Nephron (organoid): Measurements from ENCODE around the gene LCLAT1.

ENCODE experiments used
- H3K27ac Mint-ChIP-seq, 3 experiments: 2 replicates each; pipeline ENCODE4 v1.8.0; 2020; ENCODE audit warnings: mixed read lengths in 3 of 3, mild to moderate bottlenecking in 2 of 3, moderate library complexity in 1 of 3
- H3K27me3 Mint-ChIP-seq: 2 replicates; pipeline ENCODE4 v1.8.0; 2021; ENCODE audit warnings: low read depth, mild to moderate bottlenecking, moderate library complexity, mixed read lengths
- H3K36me3 Mint-ChIP-seq: 2 replicates; pipeline ENCODE4 v1.8.0; 2020; ENCODE audit warnings: low read depth, mixed read lengths
- H3K4me1 Mint-ChIP-seq: 2 replicates; pipeline ENCODE4 v1.8.0; 2020; ENCODE audit warnings: mixed read lengths
- H3K4me3 Mint-ChIP-seq, 3 experiments: 2 replicates each; pipeline ENCODE4 v1.8.0; 2020; ENCODE audit warnings: mild to moderate bottlenecking in 3 of 3, mixed read lengths in 3 of 3, moderate library complexity in 2 of 3
- H3K9me3 Mint-ChIP-seq: 2 replicates; pipeline ENCODE4 v1.8.0; 2020; ENCODE audit warnings: mixed read lengths
- TF ChIP-seq, protein P1 (sequence below), 3 experiments: fragments of 200-600 bp; sonication (generic); IDR thresholded peaks; one replicate each; pipeline ENCODE4 v1.5.0; 2021; ENCODE audit warnings: antibody characterized with exemption in 3 of 3; ENCODE audit not compliant: unreplicated experiment in 3 of 3

Gene LCLAT1

GRCh38 chr2:30514134-30514847 is 67.2 kb downstream of the LCLAT1 start:
- Mint-ChIP-seq H3K9me3 (peaks cover 16% of the 10 kb centered on the region), H3K27me3 (no peaks in the 10 kb centered on the region), H3K4me1 (peaks cover 53% of the 10 kb centered on the region), H3K27ac (peak overlapping the region; percentile 6 to 79 (median 26)), H3K4me3 (no peak overlapping the region), H3K36me3 (peaks cover 19% of the 10 kb centered on the region)
- TF ChIP-seq, protein P1, sequence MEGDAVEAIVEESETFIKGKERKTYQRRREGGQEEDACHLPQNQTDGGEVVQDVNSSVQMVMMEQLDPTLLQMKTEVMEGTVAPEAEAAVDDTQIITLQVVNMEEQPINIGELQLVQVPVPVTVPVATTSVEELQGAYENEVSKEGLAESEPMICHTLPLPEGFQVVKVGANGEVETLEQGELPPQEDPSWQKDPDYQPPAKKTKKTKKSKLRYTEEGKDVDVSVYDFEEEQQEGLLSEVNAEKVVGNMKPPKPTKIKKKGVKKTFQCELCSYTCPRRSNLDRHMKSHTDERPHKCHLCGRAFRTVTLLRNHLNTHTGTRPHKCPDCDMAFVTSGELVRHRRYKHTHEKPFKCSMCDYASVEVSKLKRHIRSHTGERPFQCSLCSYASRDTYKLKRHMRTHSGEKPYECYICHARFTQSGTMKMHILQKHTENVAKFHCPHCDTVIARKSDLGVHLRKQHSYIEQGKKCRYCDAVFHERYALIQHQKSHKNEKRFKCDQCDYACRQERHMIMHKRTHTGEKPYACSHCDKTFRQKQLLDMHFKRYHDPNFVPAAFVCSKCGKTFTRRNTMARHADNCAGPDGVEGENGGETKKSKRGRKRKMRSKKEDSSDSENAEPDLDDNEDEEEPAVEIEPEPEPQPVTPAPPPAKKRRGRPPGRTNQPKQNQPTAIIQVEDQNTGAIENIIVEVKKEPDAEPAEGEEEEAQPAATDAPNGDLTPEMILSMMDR (IDR thresholded peaks at IDR 0.05; ENCODE audit: unreplicated experiment in 3 of 3), result no peak

GRCh38 chr2:30514848-30515435 is 67.9 kb downstream of the LCLAT1 start:
- H3K27ac Mint-ChIP-seq, result peak overlapping the region; percentile 6 to 79 (median 26)
- TF ChIP-seq, protein P1 (IDR thresholded peaks at IDR 0.05; ENCODE audit: unreplicated experiment in 3 of 3), result no peak
- no peak overlapping the region for H3K4me3 Mint-ChIP-seq
- peaks cover 26% of the 10 kb centered on the region for H3K36me3 Mint-ChIP-seq
- no peaks in the 10 kb centered on the region for H3K27me3 Mint-ChIP-seq
- peaks cover 19% of the 10 kb centered on the region for H3K9me3 Mint-ChIP-seq
- H3K4me1 Mint-ChIP-seq, result peaks cover 51% of the 10 kb centered on the region

GRCh38 chr2:30516166-30516565 is 69.1 kb downstream of the LCLAT1 start:
- peaks cover 21% of the 10 kb centered on the region for H3K9me3 Mint-ChIP-seq
- TF ChIP-seq, protein P1 (IDR thresholded peaks at IDR 0.05; ENCODE audit: unreplicated experiment in 3 of 3), result no peak
- no peaks in the 10 kb centered on the region for H3K27me3 Mint-ChIP-seq
- H3K4me1 Mint-ChIP-seq, result peaks cover 39% of the 10 kb centered on the region
- H3K27ac Mint-ChIP-seq, result no peak overlapping the region
- no peak overlapping the region for H3K4me3 Mint-ChIP-seq
- H3K36me3 Mint-ChIP-seq, result peaks cover 32% of the 10 kb centered on the region

- TF ChIP-seq, protein P1 (IDR thresholded peaks at IDR 0.05; ENCODE audit: unreplicated experiment in 3 of 3), result no peak
- Mint-ChIP-seq H3K36me3 (peaks cover 47% of the 10 kb centered on the region), H3K27me3 (no peaks in the 10 kb centered on the region), H3K4me3 (no peak overlapping the region), H3K27ac (no peak overlapping the region), H3K9me3 (peaks cover 27% of the 10 kb centered on the region), H3K4me1 (peaks cover 10% of the 10 kb centered on the region)
Measured at GRCh38 chr2:30519796-30520195, 72.8 kb downstream of the LCLAT1 start.

- Mint-ChIP-seq H3K36me3 (peaks cover 61% of the 10 kb centered on the region), H3K4me1 (peaks cover 2% of the 10 kb centered on the region), H3K27ac (no peak overlapping the region), H3K4me3 (no peak overlapping the region), H3K27me3 (no peaks in the 10 kb centered on the region), H3K9me3 (peaks cover 34% of the 10 kb centered on the region)
- TF ChIP-seq, protein P1 (IDR thresholded peaks at IDR 0.05; ENCODE audit: unreplicated experiment in 3 of 3), result no peak
Measured at GRCh38 chr2:30522421-30522820, 75.4 kb downstream of the LCLAT1 start.

DNA sequence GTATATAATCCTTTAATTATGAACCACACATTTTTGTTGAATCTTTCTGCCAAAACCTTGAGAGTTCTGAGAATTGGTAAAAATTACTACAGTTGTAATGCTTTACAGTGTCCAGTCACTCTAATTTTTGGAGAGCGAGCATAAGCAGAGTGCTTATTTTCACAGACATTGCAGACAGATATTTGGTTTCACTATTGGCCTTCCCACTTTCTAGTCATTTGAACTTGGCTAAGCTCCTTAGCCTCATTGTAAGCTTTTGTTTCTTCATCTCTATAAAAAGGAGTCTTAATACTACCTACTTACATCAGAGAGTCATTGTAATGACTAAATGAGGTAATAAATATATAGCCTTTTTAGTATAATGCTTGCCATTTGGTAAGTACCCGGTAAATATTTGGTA is 80.4 kb downstream of the LCLAT1 start:
- H3K27ac Mint-ChIP-seq, result no peak overlapping the region
- peaks cover 39% of the 10 kb centered on the region for H3K36me3 Mint-ChIP-seq
- H3K27me3 Mint-ChIP-seq, result no peaks in the 10 kb centered on the region
- H3K4me3 Mint-ChIP-seq, result no peak overlapping the region
- TF ChIP-seq, protein P1 (IDR thresholded peaks at IDR 0.05; ENCODE audit: unreplicated experiment in 3 of 3), result no peak
- H3K4me1 Mint-ChIP-seq, result peaks cover 18% of the 10 kb centered on the region
- peaks cover 12% of the 10 kb centered on the region for H3K9me3 Mint-ChIP-seq
